ENCODE data around the gene RAI1. TPM values are rescaled to one million over a fixed set of nuclear protein-coding genes. Genes with fewer than 3 reads are reported as not detected.

The RAI1 gene
- total RNA-seq, 1 donor from 2014 or later = 46.2 TPM

- H3K36me3 Mint-ChIP-seq (ENCODE audit: low read depth, unreplicated experiment) = peaks cover 5% of the 10 kb centered on the region
- no peak for TF ChIP-seq CTCF (IDR thresholded peaks at IDR 0.05; ENCODE audit: unreplicated experiment)
- peak; percentile 47 for DNase-seq (ENCODE audit: low spot score)
- peak overlapping the region; percentile 78 for H3K27ac Mint-ChIP-seq (ENCODE audit: unreplicated experiment)
- peak overlapping the region; percentile 34 for H3K4me3 Mint-ChIP-seq (ENCODE audit: unreplicated experiment)
- no peaks in the 10 kb centered on the region for H3K9me3 Mint-ChIP-seq (ENCODE audit: unreplicated experiment)
- peaks cover 34% of the 10 kb centered on the region for H3K4me1 Mint-ChIP-seq (ENCODE audit: unreplicated experiment)
- peaks cover 12% of the 10 kb centered on the region for H3K27me3 Mint-ChIP-seq (ENCODE audit: unreplicated experiment)
Measured at GRCh38 chr17:17741349-17742023, 60.2 kb downstream of the RAI1 start.

DNA sequence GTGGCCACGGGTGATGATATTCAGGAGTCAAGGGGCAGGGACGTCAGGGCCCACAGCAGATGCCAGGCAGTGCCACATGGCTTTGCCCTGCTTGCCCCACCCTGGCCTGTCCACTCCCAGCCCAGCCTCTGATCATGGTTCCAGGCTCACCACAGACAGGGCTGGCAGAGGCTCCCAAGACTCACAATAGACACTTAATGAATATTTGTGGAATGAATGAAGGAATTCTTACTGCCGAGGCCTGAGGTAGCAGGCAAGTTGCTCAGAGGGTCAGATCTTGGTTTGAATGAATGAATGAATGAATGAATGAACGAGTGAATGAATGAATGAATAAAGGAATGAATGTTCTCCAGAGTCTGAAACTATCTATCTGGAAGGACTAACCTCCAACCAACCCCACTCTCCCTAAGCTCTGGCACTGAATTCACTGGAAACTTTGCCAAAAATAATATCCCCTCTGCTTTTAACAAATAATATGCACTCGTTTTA is 60.9 kb downstream of the RAI1 start:
- no peak overlapping the region for H3K27ac Mint-ChIP-seq (ENCODE audit: unreplicated experiment)
- H3K27me3 Mint-ChIP-seq (ENCODE audit: unreplicated experiment) = peaks cover 9% of the 10 kb centered on the region
- TF ChIP-seq CTCF (IDR thresholded peaks at IDR 0.05; ENCODE audit: unreplicated experiment) = no peak
- no peaks in the 10 kb centered on the region for H3K36me3 Mint-ChIP-seq (ENCODE audit: low read depth, unreplicated experiment)
- no peaks in the 10 kb centered on the region for H3K9me3 Mint-ChIP-seq (ENCODE audit: unreplicated experiment)
- H3K4me3 Mint-ChIP-seq (ENCODE audit: unreplicated experiment) = no peak overlapping the region
- peaks cover 30% of the 10 kb centered on the region for H3K4me1 Mint-ChIP-seq (ENCODE audit: unreplicated experiment)
- DNase-seq (ENCODE audit: low spot score) = no peak

- peaks cover 28% of the 10 kb centered on the region for H3K4me1 Mint-ChIP-seq (ENCODE audit: unreplicated experiment)
- no peak overlapping the region for H3K27ac Mint-ChIP-seq (ENCODE audit: unreplicated experiment)
- no peak for DNase-seq (ENCODE audit: low spot score)
- H3K9me3 Mint-ChIP-seq (ENCODE audit: unreplicated experiment) = no peaks in the 10 kb centered on the region
- TF ChIP-seq CTCF (IDR thresholded peaks at IDR 0.05; ENCODE audit: unreplicated experiment) = no peak
- H3K27me3 Mint-ChIP-seq (ENCODE audit: unreplicated experiment) = peaks cover 9% of the 10 kb centered on the region
- no peaks in the 10 kb centered on the region for H3K36me3 Mint-ChIP-seq (ENCODE audit: low read depth, unreplicated experiment)
- H3K4me3 Mint-ChIP-seq (ENCODE audit: unreplicated experiment) = no peak overlapping the region
Measured at GRCh38 chr17:17742688-17743390, 61.6 kb downstream of the RAI1 start.

GRCh38 chr17:17743391-17744112 is 62.3 kb downstream of the RAI1 start:
- peaks cover 5% of the 10 kb centered on the region for H3K36me3 Mint-ChIP-seq (ENCODE audit: low read depth, unreplicated experiment)
- H3K27me3 Mint-ChIP-seq (ENCODE audit: unreplicated experiment) = peaks cover 11% of the 10 kb centered on the region
- no peak overlapping the region for H3K4me3 Mint-ChIP-seq (ENCODE audit: unreplicated experiment)
- peaks cover 30% of the 10 kb centered on the region for H3K4me1 Mint-ChIP-seq (ENCODE audit: unreplicated experiment)
- H3K27ac Mint-ChIP-seq (ENCODE audit: unreplicated experiment) = no peak overlapping the region
- no peaks in the 10 kb centered on the region for H3K9me3 Mint-ChIP-seq (ENCODE audit: unreplicated experiment)
- TF ChIP-seq CTCF (IDR thresholded peaks at IDR 0.05; ENCODE audit: unreplicated experiment) = no peak
- DNase-seq (ENCODE audit: low spot score) = no peak

Measured in endothelial cell (in vitro differentiated cells).